Keratinocyte (primary cell): ENCODE data around the gene DMD. TPM values are rescaled to one million over a fixed set of nuclear protein-coding genes. Genes with fewer than 3 reads are reported as not detected.

Source experiments
- DNase-seq: peaks from one replicate; pipeline ENCODE4 v3.0.0-alpha.2; 2011; ENCODE audit warnings: low read depth, missing footprints, low spot score
- FAIRE-seq: peaks from 2 replicates; lab custom pipeline; 2011; peaks lifted over from hg19 to GRCh38; lab: Jason Lieb, UNC
- H2AFZ ChIP-seq: 2 replicates; pipeline ENCODE4 v1.6.0; 2012; ENCODE audit warnings: low read length, control low read depth, inconsistent platforms; ENCODE audit not compliant: control insufficient read depth
- H3K27ac ChIP-seq: 2 replicates; pipeline ENCODE4 v1.5.1; 2011; ENCODE audit warnings: low read length; ENCODE audit not compliant: control insufficient read depth, insufficient read depth
- H3K27me3 ChIP-seq: 3 replicates; pipeline ENCODE4 v1.6.0; 2011; ENCODE audit warnings: low read length; ENCODE audit not compliant: control insufficient read depth, insufficient read depth; ENCODE audit errors: extremely low read depth
- H3K36me3 ChIP-seq, 2 experiments: 2 replicates in 1 of 2; 3 replicates in 1 of 2; pipeline ENCODE4 v1.5.1; 2011; ENCODE audit warnings: low read length in 2 of 2, mild to moderate bottlenecking in 1 of 2; ENCODE audit not compliant: control insufficient read depth in 2 of 2, insufficient read depth in 2 of 2; ENCODE audit errors: extremely low read depth in 1 of 2
- H3K4me1 ChIP-seq: 3 replicates; pipeline ENCODE4 v1.5.1; 2011; ENCODE audit warnings: low read length; ENCODE audit not compliant: control insufficient read depth, insufficient read depth; ENCODE audit errors: extremely low read depth
- H3K4me2 ChIP-seq: 3 replicates; pipeline ENCODE4 v1.6.0; 2011; ENCODE audit warnings: low read depth, low read length; ENCODE audit not compliant: control insufficient read depth, insufficient read depth; ENCODE audit errors: extremely low read depth
- H3K4me3 ChIP-seq, 3 experiments: fragments of 200-600 bp in 1 of 3; sonication (generic) in 1 of 3; 2 replicates in 2 of 3; 3 replicates in 1 of 3; pipeline ENCODE4 v1.5.1; 2011 to 2016; ENCODE audit warnings: low read length in 3 of 3, mild to moderate bottlenecking in 3 of 3, control low read depth in 2 of 3, inconsistent platforms in 1 of 3, low read depth in 1 of 3, mixed read lengths in 1 of 3, mixed run types in 1 of 3, moderate library complexity in 1 of 3; ENCODE audit not compliant: control insufficient read depth in 2 of 3, insufficient read depth in 2 of 3; ENCODE audit errors: extremely low read depth in 1 of 3
- H3K79me2 ChIP-seq: 2 replicates; pipeline ENCODE4 v1.6.0; 2012; ENCODE audit warnings: low read length; ENCODE audit not compliant: control insufficient read depth, insufficient read depth
- H3K9ac ChIP-seq: 3 replicates; pipeline ENCODE4 v1.6.0; 2011; ENCODE audit warnings: low read length; ENCODE audit not compliant: control insufficient read depth, insufficient read depth; ENCODE audit errors: extremely low read depth
- H3K9me1 ChIP-seq: 3 replicates; pipeline ENCODE4 v1.6.0; 2011; ENCODE audit warnings: low read length; ENCODE audit not compliant: control insufficient read depth, insufficient read depth; ENCODE audit errors: extremely low read depth
- H3K9me3 ChIP-seq: 2 replicates; pipeline ENCODE4 v1.5.1; 2012; ENCODE audit warnings: low read depth, low read length; ENCODE audit not compliant: control insufficient read depth
- H4K20me1 ChIP-seq: 3 replicates; pipeline ENCODE4 v1.6.0; 2011; ENCODE audit warnings: low read length; ENCODE audit not compliant: control insufficient read depth, insufficient read depth; ENCODE audit errors: extremely low read depth
- EZH2 ChIP-seq: IDR thresholded peaks from one replicate; pipeline ENCODE4 v1.6.1; 2012; ENCODE audit warnings: inconsistent platforms, mild to moderate bottlenecking, low read length, moderate library complexity
- dilution Hi-C: fragments of 300-500 bp; cut with MboI; formaldehyde crosslinking; loops from one replicate; pipeline ENCODE4 v1.7.0; 2020; ENCODE audit warnings: low sequenced_read_pairs; ENCODE audit not compliant: extremely low pct_ligation_motif_present
- polyA plus RNA-seq, 5 experiments: library from polyadenylated mRNA; depleted of rRNA in 3 of 5; stranded (reverse) in 3 of 5; stranded (forward) in 1 of 5; unstranded in 1 of 5; fragments of >200 nt; gene quantifications; 1 replicate in 1 of 5; 2 replicates in 3 of 5; 3 replicates in 1 of 5; pipeline versions ENCODE4 v1.2.1 to v1.2.3, GENCODE V29; 2011 to 2012; ENCODE audit warnings: missing spikeins in 2 of 5, low read depth in 1 of 5, low replicate concordance in 1 of 5
- TF ChIP-seq, protein P1 (sequence below), 3 experiments: IDR thresholded peaks in 1 of 3; conservative IDR thresholded peaks in 1 of 3; optimal IDR thresholded peaks in 1 of 3; 2 replicates in 2 of 3; 3 replicates in 1 of 3; pipeline versions ENCODE3 to v1.5.1; 2011; ENCODE audit warnings: low read length in 3 of 3, mild to moderate bottlenecking in 3 of 3, moderate library complexity in 2 of 3, control low read depth in 1 of 3, inconsistent platforms in 1 of 3; ENCODE audit not compliant: insufficient read depth in 2 of 3; ENCODE audit errors: extremely low read depth in 1 of 3

Gene DMD
- polyA plus RNA-seq, 1 donor (not counting 4 experiments of a cell fraction or from before 2014, with no cell fraction given) = 8.9 TPM

GRCh38 chrX:33183361-33183760 is 28.0 kb downstream of the DMD start:
- no peaks in the 10 kb centered on the region for H3K9me1 ChIP-seq

GRCh38 chrX:33178690-33179089 is 32.7 kb downstream of the DMD start:
- dilution Hi-C loops = no loop called here
- Histone ChIP-seq H3K9ac (no peak overlapping the region), H2AFZ (no peak overlapping the region), H3K36me3 (no peaks in the 10 kb centered on the region), H3K27me3 (no peaks in the 10 kb centered on the region), H3K4me3 (no peak overlapping the region), H3K27ac (no peak overlapping the region), H4K20me1 (no peaks in the 10 kb centered on the region), H3K4me2 (no peak overlapping the region), H3K9me1 (no peaks in the 10 kb centered on the region), H3K9me3 (no peaks in the 10 kb centered on the region), H3K4me1 (no peaks in the 10 kb centered on the region), H3K79me2 (no peaks in the 10 kb centered on the region)
- TF ChIP-seq, protein P1, sequence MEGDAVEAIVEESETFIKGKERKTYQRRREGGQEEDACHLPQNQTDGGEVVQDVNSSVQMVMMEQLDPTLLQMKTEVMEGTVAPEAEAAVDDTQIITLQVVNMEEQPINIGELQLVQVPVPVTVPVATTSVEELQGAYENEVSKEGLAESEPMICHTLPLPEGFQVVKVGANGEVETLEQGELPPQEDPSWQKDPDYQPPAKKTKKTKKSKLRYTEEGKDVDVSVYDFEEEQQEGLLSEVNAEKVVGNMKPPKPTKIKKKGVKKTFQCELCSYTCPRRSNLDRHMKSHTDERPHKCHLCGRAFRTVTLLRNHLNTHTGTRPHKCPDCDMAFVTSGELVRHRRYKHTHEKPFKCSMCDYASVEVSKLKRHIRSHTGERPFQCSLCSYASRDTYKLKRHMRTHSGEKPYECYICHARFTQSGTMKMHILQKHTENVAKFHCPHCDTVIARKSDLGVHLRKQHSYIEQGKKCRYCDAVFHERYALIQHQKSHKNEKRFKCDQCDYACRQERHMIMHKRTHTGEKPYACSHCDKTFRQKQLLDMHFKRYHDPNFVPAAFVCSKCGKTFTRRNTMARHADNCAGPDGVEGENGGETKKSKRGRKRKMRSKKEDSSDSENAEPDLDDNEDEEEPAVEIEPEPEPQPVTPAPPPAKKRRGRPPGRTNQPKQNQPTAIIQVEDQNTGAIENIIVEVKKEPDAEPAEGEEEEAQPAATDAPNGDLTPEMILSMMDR (optimal IDR thresholded peaks at IDR 0.05 in 1 of 3, IDR thresholded peaks at IDR 0.05 in 1 of 3, conservative IDR thresholded peaks at IDR 0.05 in 1 of 3; ENCODE audit: extremely low read depth in 1 of 3, insufficient read depth in 2 of 3, low read length in 3 of 3) = no peak
- no peak for TF ChIP-seq EZH2
- FAIRE-seq = no peak
- DNase-seq = no peak

More at GRCh38 chrX:33183361-33183760, 28.0 kb downstream of the DMD start:
- H2AFZ ChIP-seq = peak overlapping the region; percentile 30
- H3K79me2 ChIP-seq = no peaks in the 10 kb centered on the region
- H3K4me3 ChIP-seq = no peak overlapping the region
- DNase-seq = no peak
- no peak overlapping the region for H3K27ac ChIP-seq
- H3K4me1 ChIP-seq = no peaks in the 10 kb centered on the region
- H3K9ac ChIP-seq = no peak overlapping the region
- TF ChIP-seq, protein P1 (optimal IDR thresholded peaks at IDR 0.05 in 1 of 3, IDR thresholded peaks at IDR 0.05 in 1 of 3, conservative IDR thresholded peaks at IDR 0.05 in 1 of 3; ENCODE audit: extremely low read depth in 1 of 3, insufficient read depth in 2 of 3, low read length in 3 of 3) = no peak
- no peak for TF ChIP-seq EZH2
- H3K36me3 ChIP-seq = no peaks in the 10 kb centered on the region
- FAIRE-seq = no peak
- H4K20me1 ChIP-seq = no peaks in the 10 kb centered on the region
- H3K9me3 ChIP-seq = no peaks in the 10 kb centered on the region
- dilution Hi-C loops = no loop called here
- H3K27me3 ChIP-seq = no peaks in the 10 kb centered on the region
- no peak overlapping the region for H3K4me2 ChIP-seq
